ENCODE measurements around the gene SERINC5.
"Not testable (repeated sequence)": the region's sequence is repeated elsewhere in the genome, so short reads cannot be mapped to it uniquely, and the experiment has no call there.

Gene SERINC5

GRCh38 chr5:80255811-80256712, at the start of gene SERINC5:
TSS of gene SERINC5 (minus strand) at chr5:80256048. CDS start at chr5:80255922, 126 bp downstream.
- DNase-seq (ENCODE audit: low read depth), result peak; percentile 78
- H3K4me3 ChIP-seq (ENCODE audit: low read depth, low read length), result peak within 1 kb of the TSS; percentile 77
- TF ChIP-seq CTCF (conservative IDR thresholded peaks at IDR 0.05; ENCODE audit: low read depth, low read length), result no peak

GRCh38 chr5:80302636-80303035, 46.8 kb upstream of the SERINC5 start:
- TF ChIP-seq CTCF (conservative IDR thresholded peaks at IDR 0.05; ENCODE audit: low read depth, low read length), result no peak
- DNase-seq (ENCODE audit: low read depth), result no peak
- no peak overlapping the region for H3K4me3 ChIP-seq (ENCODE audit: low read depth, low read length)

- DNase-seq (ENCODE audit: low read depth); H3K4me3 ChIP-seq (ENCODE audit: low read depth, low read length): not testable (repeated sequence)
Measured at GRCh38 chr5:80301342-80301741, 45.5 kb upstream of the SERINC5 start.

GRCh38 chr5:80300796-80301195, 44.9 kb upstream of the SERINC5 start:
- H3K4me3 ChIP-seq (ENCODE audit: low read depth, low read length); DNase-seq (ENCODE audit: low read depth): not testable (repeated sequence)

GRCh38 chr5:80300125-80300524, 44.3 kb upstream of the SERINC5 start:
- TF ChIP-seq CTCF (conservative IDR thresholded peaks at IDR 0.05; ENCODE audit: low read depth, low read length), result no peak
- no peak overlapping the region for H3K4me3 ChIP-seq (ENCODE audit: low read depth, low read length)
- DNase-seq (ENCODE audit: low read depth), result no peak

GRCh38 chr5:80299601-80300000, 43.8 kb upstream of the SERINC5 start:
- H3K4me3 ChIP-seq (ENCODE audit: low read depth, low read length), result no peak overlapping the region
- no peak for DNase-seq (ENCODE audit: low read depth)
- no peak for TF ChIP-seq CTCF (conservative IDR thresholded peaks at IDR 0.05; ENCODE audit: low read depth, low read length)

GRCh38 chr5:80296121-80296520, 40.3 kb upstream of the SERINC5 start:
- TF ChIP-seq CTCF (conservative IDR thresholded peaks at IDR 0.05; ENCODE audit: low read depth, low read length), result no peak
- H3K4me3 ChIP-seq (ENCODE audit: low read depth, low read length), result no peak overlapping the region

GRCh38 chr5:80291761-80292160, 35.9 kb upstream of the SERINC5 start:
- no peak for DNase-seq (ENCODE audit: low read depth)
- TF ChIP-seq CTCF (conservative IDR thresholded peaks at IDR 0.05; ENCODE audit: low read depth, low read length), result no peak
- no peak overlapping the region for H3K4me3 ChIP-seq (ENCODE audit: low read depth, low read length)

More at GRCh38 chr5:80296121-80296520, 40.3 kb upstream of the SERINC5 start:
- no peak for DNase-seq (ENCODE audit: low read depth)
